8988T (cell line): ENCODE data around the gene CACNA1E.
A peak's percentile ranks its signal among the peaks of the same experiment; 100 is the strongest.

Source experiments
- DNase-seq: peaks from one replicate; pipeline ENCODE4 v3.0.0; 2011

Gene CACNA1E

GRCh38 chr1:181483285-181484195, at the start of gene CACNA1E:
TSS of gene CACNA1E (plus strand) at chr1:181483517. CDS start at chr1:181483745, 228 bp downstream.
- no peak for DNase-seq

- no peak for DNase-seq
Observed at GRCh38 chr1:181433931-181434330, 49.4 kb upstream of the CACNA1E start.

- no peak for DNase-seq
Observed at GRCh38 chr1:181438013-181438412, 45.3 kb upstream of the CACNA1E start.

- DNase-seq: no peak
Observed at GRCh38 chr1:181440510-181440909, 42.8 kb upstream of the CACNA1E start.

- no peak for DNase-seq
Observed at GRCh38 chr1:181442181-181442525, 41.2 kb upstream of the CACNA1E start.

GRCh38 chr1:181443231-181443853, 40.0 kb upstream of the CACNA1E start:
- no peak for DNase-seq

GRCh38 chr1:181445436-181445835, 37.9 kb upstream of the CACNA1E start:
- no peak for DNase-seq

GRCh38 chr1:181448461-181448860, 34.9 kb upstream of the CACNA1E start:
- DNase-seq: no peak

GRCh38 chr1:181451661-181452230, 31.6 kb upstream of the CACNA1E start:
- no peak for DNase-seq

GRCh38 chr1:181452746-181453145, 30.6 kb upstream of the CACNA1E start:
- DNase-seq: no peak

GRCh38 chr1:181453541-181454201, 29.6 kb upstream of the CACNA1E start:
- DNase-seq: no peak

GRCh38 chr1:181456551-181456950, 26.8 kb upstream of the CACNA1E start:
- no peak for DNase-seq

- DNase-seq: no peak
Observed at GRCh38 chr1:181458419-181458818, 24.9 kb upstream of the CACNA1E start.

GRCh38 chr1:181459067-181459466, 24.2 kb upstream of the CACNA1E start:
- DNase-seq: no peak

GRCh38 chr1:181469829-181470228, 13.5 kb upstream of the CACNA1E start:
- no peak for DNase-seq

- DNase-seq: no peak
Observed at GRCh38 chr1:181475580-181475979, 7.7 kb upstream of the CACNA1E start.

- no peak for DNase-seq
Observed at GRCh38 chr1:181476581-181476980, 6.7 kb upstream of the CACNA1E start.

- DNase-seq: no peak
Observed at GRCh38 chr1:181478306-181478705, 5.0 kb upstream of the CACNA1E start.

- peak; percentile 62 for DNase-seq
Observed at GRCh38 chr1:181479137-181479745, 4.1 kb upstream of the CACNA1E start.

GRCh38 chr1:181482001-181482430, 1.3 kb upstream of the CACNA1E start:
- no peak for DNase-seq

- no peak for DNase-seq
Observed at GRCh38 chr1:181482521-181483284, 614 bp upstream of the CACNA1E start.

- DNase-seq: no peak
Observed at GRCh38 chr1:181484821-181485220, 1.5 kb downstream of the CACNA1E start.
